Glomerular visceral epithelial cell (primary cell): ENCODE measurements around the gene FAM241B.

Experiments
- DNase-seq: peaks from one replicate; pipeline ENCODE4 v3.0.0-alpha.2; 2016; ENCODE audit errors: extremely low spot score

Gene FAM241B

GRCh38 chr10:69649786-69650550, 19.9 kb downstream of the FAM241B start:
- DNase-seq: no peak

GRCh38 chr10:69650589-69651261, 20.7 kb downstream of the FAM241B start:
- DNase-seq: no peak

GRCh38 chr10:69651362-69651761, 21.3 kb downstream of the FAM241B start:
- DNase-seq: no peak

GRCh38 chr10:69652111-69652856, 22.2 kb downstream of the FAM241B start:
- no peak for DNase-seq

- DNase-seq: no peak
Measured at GRCh38 chr10:69652857-69653199, 22.8 kb downstream of the FAM241B start.

GRCh38 chr10:69653561-69653960, 23.5 kb downstream of the FAM241B start:
- DNase-seq: no peak

GRCh38 chr10:69655124-69655867, 25.2 kb downstream of the FAM241B start:
- DNase-seq: no peak

GRCh38 chr10:69655868-69656555, 26.0 kb downstream of the FAM241B start:
- DNase-seq: no peak

GRCh38 chr10:69656742-69657269, 26.8 kb downstream of the FAM241B start:
- no peak for DNase-seq

- DNase-seq: no peak
Measured at GRCh38 chr10:69657430-69657829, 27.4 kb downstream of the FAM241B start.

GRCh38 chr10:69657866-69658265, 27.8 kb downstream of the FAM241B start:
- no peak for DNase-seq

GRCh38 chr10:69659241-69660038, 29.4 kb downstream of the FAM241B start:
- DNase-seq: no peak

- DNase-seq: no peak
Measured at GRCh38 chr10:69660296-69660695, 30.2 kb downstream of the FAM241B start.

GRCh38 chr10:69661414-69662172, 31.5 kb downstream of the FAM241B start:
- no peak for DNase-seq

GRCh38 chr10:69662173-69662877, 32.3 kb downstream of the FAM241B start:
- DNase-seq: no peak

- DNase-seq: no peak
Measured at GRCh38 chr10:69662901-69663300, 32.9 kb downstream of the FAM241B start.

- DNase-seq: no peak
Measured at GRCh38 chr10:69663369-69663947, 33.4 kb downstream of the FAM241B start.

GRCh38 chr10:69665474-69666320, 35.6 kb downstream of the FAM241B start:
- no peak for DNase-seq
